Measurements from ENCODE around the gene CTBP2. TPM values are rescaled to one million over a fixed set of nuclear protein-coding genes. Genes with fewer than 3 reads are reported as not detected.

CTBP2 gene
- total and polyA plus RNA-seq, 8 donors, result 71.2 to 90.0 (median 84.1) TPM

DNA sequence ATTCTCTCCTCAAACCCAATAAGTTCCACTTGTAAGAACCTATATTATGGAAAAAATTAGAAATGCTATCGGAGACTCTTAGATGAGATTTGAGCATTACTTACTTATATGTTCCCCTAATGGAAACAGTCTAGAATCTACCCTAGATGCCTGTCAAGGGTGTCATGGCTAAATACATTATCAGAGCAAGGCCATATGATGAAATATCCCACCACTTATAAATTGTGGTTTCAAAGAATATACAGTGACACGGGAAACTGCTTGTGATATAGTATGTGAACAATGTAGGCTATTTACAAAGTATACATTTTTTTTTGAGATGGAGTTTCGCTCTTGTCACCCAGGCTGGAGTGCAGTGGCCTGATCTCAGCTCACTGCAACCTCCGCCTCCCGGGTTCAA is 46.3 kb upstream of the CTBP2 start:
- DNase-seq (no peak), ATAC-seq (no peak)
- Histone ChIP-seq H3K27ac (no peak overlapping the region), H3K4me1 (no peaks in the 10 kb centered on the region), H3K27me3 (no peaks in the 10 kb centered on the region), H3K9me3 (no peaks in the 10 kb centered on the region), H3K4me3 (no peak overlapping the region), H3K36me3 (no peaks in the 10 kb centered on the region)
- intact Hi-C loops (cut with DNase I), result no loop called here
- TF ChIP-seq, protein P1, sequence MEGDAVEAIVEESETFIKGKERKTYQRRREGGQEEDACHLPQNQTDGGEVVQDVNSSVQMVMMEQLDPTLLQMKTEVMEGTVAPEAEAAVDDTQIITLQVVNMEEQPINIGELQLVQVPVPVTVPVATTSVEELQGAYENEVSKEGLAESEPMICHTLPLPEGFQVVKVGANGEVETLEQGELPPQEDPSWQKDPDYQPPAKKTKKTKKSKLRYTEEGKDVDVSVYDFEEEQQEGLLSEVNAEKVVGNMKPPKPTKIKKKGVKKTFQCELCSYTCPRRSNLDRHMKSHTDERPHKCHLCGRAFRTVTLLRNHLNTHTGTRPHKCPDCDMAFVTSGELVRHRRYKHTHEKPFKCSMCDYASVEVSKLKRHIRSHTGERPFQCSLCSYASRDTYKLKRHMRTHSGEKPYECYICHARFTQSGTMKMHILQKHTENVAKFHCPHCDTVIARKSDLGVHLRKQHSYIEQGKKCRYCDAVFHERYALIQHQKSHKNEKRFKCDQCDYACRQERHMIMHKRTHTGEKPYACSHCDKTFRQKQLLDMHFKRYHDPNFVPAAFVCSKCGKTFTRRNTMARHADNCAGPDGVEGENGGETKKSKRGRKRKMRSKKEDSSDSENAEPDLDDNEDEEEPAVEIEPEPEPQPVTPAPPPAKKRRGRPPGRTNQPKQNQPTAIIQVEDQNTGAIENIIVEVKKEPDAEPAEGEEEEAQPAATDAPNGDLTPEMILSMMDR (IDR thresholded peaks at IDR 0.05), result no peak

DNA sequence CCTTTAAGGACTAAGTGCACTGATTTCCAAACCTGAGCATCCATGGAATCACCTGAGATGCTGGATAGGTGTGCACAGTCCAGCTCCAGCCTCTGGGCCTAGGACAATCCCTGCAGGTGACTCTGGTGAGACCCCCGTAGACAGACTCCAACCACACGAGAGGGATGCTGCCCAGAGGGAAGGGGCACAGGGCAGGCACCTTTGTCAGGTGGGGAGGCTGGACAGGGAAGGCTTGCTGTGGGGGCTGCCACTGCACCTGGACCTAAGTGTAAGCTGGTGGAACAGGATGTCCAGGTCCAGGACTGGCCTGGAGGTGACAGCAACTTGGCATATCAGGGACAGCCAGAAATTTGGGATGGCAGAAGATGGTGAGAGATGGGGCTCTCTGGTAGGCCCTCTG is 45.1 kb upstream of the CTBP2 start:
- Histone ChIP-seq H3K4me3 (no peak overlapping the region), H3K9me3 (no peaks in the 10 kb centered on the region), H3K27ac (no peak overlapping the region), H3K36me3 (no peaks in the 10 kb centered on the region), H3K4me1 (no peaks in the 10 kb centered on the region), H3K27me3 (no peaks in the 10 kb centered on the region)
- intact Hi-C loops (cut with DNase I), result no loop called here
- TF ChIP-seq, protein P1 (IDR thresholded peaks at IDR 0.05), result no peak
- ATAC-seq (no peak), DNase-seq (no peak)

DNA sequence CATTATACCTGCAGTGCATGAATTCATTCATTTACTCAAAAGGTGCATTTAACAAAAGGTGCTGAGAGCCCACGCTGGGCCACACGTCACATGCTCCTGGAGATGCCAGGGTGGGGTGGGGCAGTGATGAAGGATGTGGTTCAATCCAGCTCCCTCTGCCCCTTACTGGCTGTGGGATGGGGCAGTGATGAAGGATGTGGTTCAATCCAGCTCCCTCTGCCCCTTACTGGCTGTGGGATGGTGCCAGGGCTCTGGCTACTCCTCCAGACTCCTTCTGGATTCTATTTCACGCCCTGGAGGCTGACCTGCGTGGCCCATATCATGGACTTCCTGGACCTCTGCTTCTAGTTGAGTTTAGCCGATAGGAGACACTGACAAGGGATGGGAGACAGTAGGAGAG is 44.0 kb upstream of the CTBP2 start:
- DNase-seq (no peak), ATAC-seq (no peak)
- no peak overlapping the region for H3K27ac ChIP-seq
- no peaks in the 10 kb centered on the region for H3K27me3 ChIP-seq
- H3K4me1 ChIP-seq, result no peaks in the 10 kb centered on the region
- H3K4me3 ChIP-seq, result no peak overlapping the region
- H3K36me3 ChIP-seq, result no peaks in the 10 kb centered on the region
- TF ChIP-seq, protein P1 (IDR thresholded peaks at IDR 0.05), result no peak
- H3K9me3 ChIP-seq, result no peaks in the 10 kb centered on the region
- intact Hi-C loops (cut with DNase I), result no loop called here

DNA sequence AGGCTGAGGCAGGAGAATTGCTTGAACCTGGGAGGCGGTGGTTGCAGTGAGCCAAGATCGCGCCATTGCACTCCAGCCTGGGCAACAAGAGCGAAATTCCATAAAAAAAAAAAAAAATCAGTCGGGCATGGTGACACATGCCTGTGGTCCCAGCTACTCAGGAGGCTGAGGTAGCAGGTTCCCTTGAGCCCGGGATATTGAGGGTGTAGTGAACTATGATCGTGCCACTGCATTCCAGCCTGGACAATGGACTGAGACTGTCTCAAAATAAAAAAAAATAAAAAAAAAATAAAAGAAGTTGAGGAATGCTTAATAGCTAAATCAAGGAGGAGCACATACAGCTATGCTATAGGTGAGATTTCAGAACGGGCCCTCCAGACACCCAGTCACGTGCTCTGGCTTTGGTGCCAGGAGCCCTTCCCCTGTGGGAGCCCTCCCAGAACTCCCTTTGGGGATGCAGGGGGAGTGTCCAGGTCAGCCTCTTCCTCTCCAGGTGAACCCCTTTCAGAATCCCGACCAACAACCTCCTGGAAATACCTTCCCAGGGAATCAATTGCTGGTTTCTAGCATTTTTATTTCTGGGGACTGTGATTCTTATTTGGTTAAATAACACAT is 42.9 kb upstream of the CTBP2 start:
- TF ChIP-seq, protein P1 (IDR thresholded peaks at IDR 0.05), result no peak
- H3K4me3 ChIP-seq, result no peak overlapping the region
- H3K27ac ChIP-seq, result no peak overlapping the region
- no peak for ATAC-seq
- intact Hi-C loops (cut with DNase I), result no loop called here
- no peaks in the 10 kb centered on the region for H3K27me3 ChIP-seq
- H3K9me3 ChIP-seq, result no peaks in the 10 kb centered on the region
- no peak for DNase-seq
- H3K36me3 ChIP-seq, result no peaks in the 10 kb centered on the region
- H3K4me1 ChIP-seq, result no peaks in the 10 kb centered on the region

DNA sequence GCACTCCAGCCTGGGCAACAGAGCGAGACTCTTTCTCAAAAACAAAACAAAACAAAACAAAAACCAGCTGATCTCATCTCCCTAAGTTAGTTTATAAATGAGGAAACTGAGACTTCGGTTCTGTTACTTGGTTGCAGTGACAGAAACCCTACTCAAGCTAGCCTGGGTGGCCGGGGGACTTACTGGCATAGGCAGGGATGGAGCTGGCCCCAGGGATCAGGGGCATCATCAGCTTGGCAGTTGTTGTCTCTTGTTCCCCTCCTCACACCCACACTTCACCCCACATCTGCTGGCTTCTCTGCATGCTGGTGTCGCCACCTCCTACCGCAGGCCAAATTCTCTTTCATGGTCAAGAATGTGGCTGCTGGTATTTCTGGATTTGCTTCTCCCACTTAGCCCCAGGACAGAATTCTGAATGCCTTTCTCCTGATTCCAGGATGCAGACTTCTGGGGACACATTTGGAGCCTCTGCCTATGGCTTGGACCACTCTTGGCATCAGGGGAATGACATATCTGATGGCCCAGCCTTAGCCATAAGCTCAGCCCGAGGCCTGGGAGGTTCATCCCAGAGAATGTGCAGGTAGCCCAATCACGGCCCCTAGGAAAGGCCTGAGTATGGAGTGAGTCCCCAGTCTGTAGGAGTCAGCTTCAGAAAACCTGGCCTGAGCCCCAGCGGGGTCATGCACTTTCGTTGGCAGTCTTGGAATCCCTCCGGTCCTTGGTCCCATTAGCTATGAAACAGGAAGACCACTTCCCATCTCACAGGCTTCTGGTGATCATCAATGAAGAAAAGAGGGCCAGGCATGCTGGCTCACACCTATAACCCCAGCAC is 41.6 kb upstream of the CTBP2 start:
- Histone ChIP-seq H3K9me3 (no peaks in the 10 kb centered on the region), H3K27ac (no peak overlapping the region), H3K36me3 (no peaks in the 10 kb centered on the region), H3K4me3 (no peak overlapping the region), H3K4me1 (no peaks in the 10 kb centered on the region), H3K27me3 (no peaks in the 10 kb centered on the region)
- no peak for ATAC-seq
- TF ChIP-seq, protein P1 (IDR thresholded peaks at IDR 0.05), result no peak
- intact Hi-C loops (cut with DNase I), result no loop called here
- no peak for DNase-seq

All from left lung (tissue), 10 donors.